B cell (primary cell): ENCODE measurements around the gene LTBP2.

Experiments used
- CTCF ChIP-seq: fragments of 200-600 bp; IDR thresholded peaks from one replicate; pipeline ENCODE4 v1.8.0; 2022; ENCODE audit warnings: antibody characterized with exemption, mild to moderate bottlenecking
- EZH2 ChIP-seq: IDR thresholded peaks from 2 replicates; pipeline ENCODE4 v1.6.1; 2012; ENCODE audit warnings: borderline replicate concordance, low read depth, mild to moderate bottlenecking, moderate library complexity, low read length; ENCODE audit not compliant: insufficient read depth, poor library complexity, severe bottlenecking

GRCh38 chr14:74612350-74613021 is 449 bp upstream of the LTBP2 start:
- peak; percentile 67 for TF ChIP-seq CTCF
- TF ChIP-seq EZH2: no peak
